Measurements from ENCODE around the gene PRRT4.

Gene PRRT4

DNA sequence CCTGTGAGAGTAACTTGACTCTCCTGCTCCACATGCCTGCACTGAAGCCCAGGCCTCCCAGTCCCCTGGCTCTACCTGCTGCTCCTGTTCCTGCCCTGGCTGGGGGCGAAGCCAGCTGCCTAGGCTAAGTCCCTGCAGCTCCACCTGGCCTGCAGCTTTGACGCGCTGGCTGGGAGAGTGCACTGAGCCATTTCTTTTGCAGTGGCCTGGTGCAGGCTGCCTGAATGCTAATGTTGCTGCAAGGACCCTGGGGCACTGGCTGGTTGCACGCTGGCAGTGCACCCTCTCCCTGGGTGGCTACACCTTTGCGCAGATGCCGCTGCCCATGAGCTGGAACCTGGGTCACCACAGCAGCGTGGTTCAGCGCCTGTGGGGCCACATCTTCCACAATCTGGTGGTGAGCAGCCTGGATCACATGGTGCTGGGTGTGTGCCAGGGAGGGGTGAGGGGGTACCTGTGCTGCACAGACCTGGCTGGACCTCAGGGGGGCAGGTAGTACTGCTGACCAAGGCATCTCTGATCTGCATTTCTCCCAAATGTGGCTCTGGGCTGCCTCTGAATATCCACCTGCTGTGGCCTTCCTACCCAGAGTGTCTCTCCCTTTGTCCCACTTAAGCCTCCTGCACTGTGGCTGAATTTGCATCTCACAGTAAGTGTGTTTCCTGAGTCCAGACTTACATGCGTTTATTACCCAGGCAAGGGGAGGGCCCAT lies 28.3 kb upstream of the PRRT4 start:
- Histone ChIP-seq H4K91ac (ENCODE audit: low read depth, low read length, poor library complexity) (peak overlapping the region; percentile 16), H2BK5ac (ENCODE audit: low read length) (peak overlapping the region; percentile 50), H2AFZ (ENCODE audit: low read length) (no peak overlapping the region), H3K9me3 (replicated peaks in 1 of 2; ENCODE audit: control insufficient read depth in 2 of 2, insufficient read depth in 1 of 2, low read depth in 1 of 2, low read length in 2 of 2) (no peaks in the 10 kb centered on the region), H3K27me3 (ENCODE audit: control insufficient read depth in 3 of 3, insufficient read depth in 3 of 3, low read depth in 1 of 3, low read length in 3 of 3) (peaks cover 0 to 15% (median 0%) of the 10 kb centered on the region in 3 experiments), H3K4me3 (ENCODE audit: low read length in 2 of 2) (no peak overlapping the region), H3K23ac (ENCODE audit: low read depth, low read length, poor library complexity) (no peak overlapping the region), H3K9ac (ENCODE audit: low read depth, low read length, poor library complexity) (peak overlapping the region; percentile 74), H3K79me1 (ENCODE audit: low read depth, low read length) (no peaks in the 10 kb centered on the region), H3K36me3 (replicated peaks in 1 of 2; ENCODE audit: control insufficient read depth in 2 of 2, insufficient read depth in 2 of 2, low read length in 2 of 2) (peaks cover 4 to 14% of the 10 kb centered on the region in 2 donors), H2BK120ac (ENCODE audit: low read depth, low read length) (peak overlapping the region; percentile 23), H3K4ac (ENCODE audit: low read length) (no peak overlapping the region), H3K27ac (replicated peaks; ENCODE audit: low read length) (peak overlapping the region; percentile 82), H2AK5ac (ENCODE audit: low read depth, low read length) (peak overlapping the region; percentile 54), H3K14ac (ENCODE audit: low read length) (peak overlapping the region; percentile 22), H2BK12ac (ENCODE audit: low read length) (peak overlapping the region; percentile 91), H3K4me2 (ENCODE audit: insufficient read depth, low read length, poor library complexity, severe bottlenecking) (no peak overlapping the region), H3K4me1 (ENCODE audit: control insufficient read depth in 2 of 2, insufficient read depth in 1 of 2, low read depth in 1 of 2, low read length in 2 of 2) (peaks cover 29 to 31% of the 10 kb centered on the region in 2 donors), H2BK15ac (ENCODE audit: low read length) (peak overlapping the region; percentile 95), H4K8ac (ENCODE audit: low read depth, low read length) (no peak overlapping the region), H3K18ac (ENCODE audit: low read length) (peak overlapping the region; percentile 51)
- DNase-seq (ENCODE audit: low spot score) = no peak
- no CpG with 5 or more reads among the region's 9 CpGs for WGBS, 2 donors (ENCODE audit: extremely low coverage in 2 of 2, insufficient read length in 2 of 2, insufficient replicate concordance in 1 of 2)

DNA sequence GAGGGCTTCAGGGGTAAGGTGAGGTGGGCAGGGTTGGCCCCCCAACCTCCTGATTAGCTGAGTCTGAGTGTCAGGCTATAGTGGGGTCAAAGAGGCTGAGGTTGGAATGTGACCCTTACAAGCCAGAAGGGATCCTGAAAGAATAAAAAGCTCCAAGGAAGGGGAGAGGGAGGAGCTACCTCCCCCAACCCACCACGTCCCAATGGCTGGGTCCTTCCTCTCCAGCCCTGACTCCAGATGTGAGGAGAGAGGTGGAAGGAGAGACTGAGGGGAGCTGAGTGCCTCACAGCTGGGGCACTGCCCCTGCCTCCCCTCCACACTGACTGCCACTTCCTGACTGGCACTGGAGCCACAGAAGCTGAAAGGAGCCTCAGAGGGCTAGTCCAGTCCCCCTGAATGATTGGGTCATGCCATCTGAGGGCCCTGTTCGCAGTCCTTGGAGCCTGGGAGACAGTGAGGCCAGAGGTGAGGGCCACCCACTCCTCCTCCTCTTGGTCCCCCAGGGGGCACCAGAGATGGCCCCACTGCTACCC lies 27.7 kb upstream of the PRRT4 start:
- no peak overlapping the region for H3K4me2 ChIP-seq (ENCODE audit: insufficient read depth, low read length, poor library complexity, severe bottlenecking)
- H2AFZ ChIP-seq (ENCODE audit: low read length) = no peak overlapping the region
- peak overlapping the region; percentile 82 for H3K27ac ChIP-seq (replicated peaks; ENCODE audit: low read length)
- peak overlapping the region; percentile 26 for H3K4ac ChIP-seq (ENCODE audit: low read length)
- H2BK15ac ChIP-seq (ENCODE audit: low read length) = peak overlapping the region; percentile 95
- no peak overlapping the region for H3K23ac ChIP-seq (ENCODE audit: low read depth, low read length, poor library complexity)
- H2BK120ac ChIP-seq (ENCODE audit: low read depth, low read length) = peak overlapping the region; percentile 23
- H3K27me3 ChIP-seq (ENCODE audit: control insufficient read depth in 3 of 3, insufficient read depth in 3 of 3, low read depth in 1 of 3, low read length in 3 of 3) = peaks cover 0 to 15% (median 0%) of the 10 kb centered on the region in 3 experiments
- peak overlapping the region; percentile 14 for H2BK12ac ChIP-seq (ENCODE audit: low read length)
- WGBS, 2 donors (ENCODE audit: extremely low coverage in 2 of 2, insufficient read length in 2 of 2, insufficient replicate concordance in 1 of 2) = no CpG with 5 or more reads among the region's 2 CpGs
- peaks cover 29 to 31% of the 10 kb centered on the region in 2 donors for H3K4me1 ChIP-seq (ENCODE audit: control insufficient read depth in 2 of 2, insufficient read depth in 1 of 2, low read depth in 1 of 2, low read length in 2 of 2)
- H3K36me3 ChIP-seq (replicated peaks in 1 of 2; ENCODE audit: control insufficient read depth in 2 of 2, insufficient read depth in 2 of 2, low read length in 2 of 2) = peaks cover 4 to 12% of the 10 kb centered on the region in 2 donors
- peak; percentile 61 for DNase-seq (ENCODE audit: low spot score)
- H4K8ac ChIP-seq (ENCODE audit: low read depth, low read length) = peak overlapping the region; percentile 87
- no peak overlapping the region for H3K4me3 ChIP-seq (ENCODE audit: low read length in 2 of 2)
- H3K18ac ChIP-seq (ENCODE audit: low read length) = peak overlapping the region; percentile 89
- peak overlapping the region; percentile 50 for H2BK5ac ChIP-seq (ENCODE audit: low read length)
- H3K9ac ChIP-seq (ENCODE audit: low read depth, low read length, poor library complexity) = no peak overlapping the region
- H3K9me3 ChIP-seq (replicated peaks in 1 of 2; ENCODE audit: control insufficient read depth in 2 of 2, insufficient read depth in 1 of 2, low read depth in 1 of 2, low read length in 2 of 2) = no peaks in the 10 kb centered on the region
- H2AK5ac ChIP-seq (ENCODE audit: low read depth, low read length) = peak overlapping the region; percentile 96
- no peak overlapping the region for H3K14ac ChIP-seq (ENCODE audit: low read length)
- no peaks in the 10 kb centered on the region for H3K79me1 ChIP-seq (ENCODE audit: low read depth, low read length)
- no peak overlapping the region for H4K91ac ChIP-seq (ENCODE audit: low read depth, low read length, poor library complexity)

DNA sequence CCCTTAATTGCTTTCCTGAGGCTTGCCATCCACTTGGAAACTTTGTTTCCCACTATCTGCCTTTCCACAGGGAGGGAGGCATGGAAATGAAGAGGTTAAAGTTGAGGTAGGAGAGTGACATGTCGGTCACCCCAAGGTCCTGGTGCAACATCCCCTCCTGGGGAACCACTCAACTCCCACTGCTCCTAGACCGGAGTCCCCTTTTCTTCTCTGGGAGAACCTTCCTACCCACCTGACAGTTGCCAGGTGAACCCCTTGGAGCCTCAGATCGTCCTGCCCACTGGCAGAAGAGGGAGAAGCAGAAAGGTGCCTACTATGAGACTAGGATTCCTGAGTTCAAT lies 26.6 kb upstream of the PRRT4 start:
- Histone ChIP-seq H3K36me3 (replicated peaks in 1 of 2; ENCODE audit: control insufficient read depth in 2 of 2, insufficient read depth in 2 of 2, low read length in 2 of 2) (peaks cover 1 to 7% of the 10 kb centered on the region in 2 donors), H3K27ac (replicated peaks; ENCODE audit: low read length) (peak overlapping the region; percentile 2), H3K4me2 (ENCODE audit: insufficient read depth, low read length, poor library complexity, severe bottlenecking) (peak overlapping the region; percentile 13), H3K14ac (ENCODE audit: low read length) (no peak overlapping the region), H3K9me3 (replicated peaks in 1 of 2; ENCODE audit: control insufficient read depth in 2 of 2, insufficient read depth in 1 of 2, low read depth in 1 of 2, low read length in 2 of 2) (no peaks in the 10 kb centered on the region), H4K91ac (ENCODE audit: low read depth, low read length, poor library complexity) (no peak overlapping the region), H2BK120ac (ENCODE audit: low read depth, low read length) (no peak overlapping the region), H3K18ac (ENCODE audit: low read length) (no peak overlapping the region), H3K4me1 (ENCODE audit: control insufficient read depth in 2 of 2, insufficient read depth in 1 of 2, low read depth in 1 of 2, low read length in 2 of 2) (peaks cover 29 to 31% of the 10 kb centered on the region in 2 donors), H3K27me3 (ENCODE audit: control insufficient read depth in 3 of 3, insufficient read depth in 3 of 3, low read depth in 1 of 3, low read length in 3 of 3) (peaks cover 0 to 23% (median 0%) of the 10 kb centered on the region in 3 experiments), H4K8ac (ENCODE audit: low read depth, low read length) (no peak overlapping the region), H3K4ac (ENCODE audit: low read length) (no peak overlapping the region), H2BK12ac (ENCODE audit: low read length) (no peak overlapping the region), H3K79me1 (ENCODE audit: low read depth, low read length) (no peaks in the 10 kb centered on the region), H3K9ac (ENCODE audit: low read depth, low read length, poor library complexity) (no peak overlapping the region), H3K23ac (ENCODE audit: low read depth, low read length, poor library complexity) (no peak overlapping the region), H3K4me3 (ENCODE audit: low read length in 2 of 2) (no peak overlapping the region), H2AFZ (ENCODE audit: low read length) (peak overlapping the region; percentile 73), H2AK5ac (ENCODE audit: low read depth, low read length) (peak overlapping the region; percentile 96), H2BK5ac (ENCODE audit: low read length) (peak overlapping the region; percentile 50), H2BK15ac (ENCODE audit: low read length) (peak overlapping the region; percentile 95)
- DNase-seq (ENCODE audit: low spot score) = no peak
- whole genome bisulfite sequencing, 2 donors (ENCODE audit: extremely low coverage in 2 of 2, insufficient read length in 2 of 2, insufficient replicate concordance in 1 of 2) = no CpG with 5 or more reads among the region's 3 CpGs

Data from neuronal stem cell (in vitro differentiated cells).